Activated T-cell treated with anti-CD3 and anti-CD28 coated beads, Interleukin-2, amount 50 U/mL, for 48 hours (primary cell): ENCODE measurements around the gene FIGNL1.

Source experiments
- DNase-seq, 2 experiments: peaks; one replicate each; pipeline ENCODE4 v3.0.0-alpha.2; 2020

The FIGNL1 gene, protein sequence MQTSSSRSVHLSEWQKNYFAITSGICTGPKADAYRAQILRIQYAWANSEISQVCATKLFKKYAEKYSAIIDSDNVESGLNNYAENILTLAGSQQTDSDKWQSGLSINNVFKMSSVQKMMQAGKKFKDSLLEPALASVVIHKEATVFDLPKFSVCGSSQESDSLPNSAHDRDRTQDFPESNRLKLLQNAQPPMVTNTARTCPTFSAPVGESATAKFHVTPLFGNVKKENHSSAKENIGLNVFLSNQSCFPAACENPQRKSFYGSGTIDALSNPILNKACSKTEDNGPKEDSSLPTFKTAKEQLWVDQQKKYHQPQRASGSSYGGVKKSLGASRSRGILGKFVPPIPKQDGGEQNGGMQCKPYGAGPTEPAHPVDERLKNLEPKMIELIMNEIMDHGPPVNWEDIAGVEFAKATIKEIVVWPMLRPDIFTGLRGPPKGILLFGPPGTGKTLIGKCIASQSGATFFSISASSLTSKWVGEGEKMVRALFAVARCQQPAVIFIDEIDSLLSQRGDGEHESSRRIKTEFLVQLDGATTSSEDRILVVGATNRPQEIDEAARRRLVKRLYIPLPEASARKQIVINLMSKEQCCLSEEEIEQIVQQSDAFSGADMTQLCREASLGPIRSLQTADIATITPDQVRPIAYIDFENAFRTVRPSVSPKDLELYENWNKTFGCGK

DNA sequence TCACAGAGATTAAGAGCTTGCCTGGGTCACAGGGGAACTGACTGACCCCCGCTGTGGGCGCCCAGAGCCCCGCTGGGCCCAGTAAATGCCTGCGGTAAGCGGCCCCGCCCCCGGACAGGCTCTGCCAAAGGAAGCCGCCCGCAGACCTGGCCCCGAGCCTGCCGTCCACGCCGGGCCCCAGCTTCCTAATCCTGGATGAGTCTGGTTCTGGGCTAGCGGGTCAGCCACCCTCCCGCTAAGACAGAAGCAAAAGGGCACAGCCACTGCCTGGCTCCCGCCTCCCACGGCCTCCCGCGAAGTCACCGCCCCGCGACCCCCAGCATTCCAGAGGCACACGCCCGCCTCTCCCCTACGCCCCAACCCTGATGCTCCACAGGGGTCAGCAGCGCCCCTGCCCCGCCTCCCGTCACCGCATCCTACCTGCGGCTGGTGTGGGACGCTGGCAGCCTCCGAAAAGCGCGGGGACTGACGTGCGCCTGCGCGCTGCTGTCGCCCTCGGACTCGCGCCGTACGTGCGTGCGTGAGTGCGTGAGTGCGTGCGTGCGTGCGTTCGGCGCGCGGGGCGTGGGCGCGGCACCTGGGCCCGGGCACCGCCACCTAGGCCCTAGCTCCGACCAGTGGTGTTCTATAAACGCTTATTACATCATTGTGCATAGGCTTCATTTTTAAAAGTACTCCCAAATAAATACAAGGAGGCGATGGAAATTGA lies at the start of gene FIGNL1:
TSS of gene FIGNL1 (minus strand) at position 470 of the 709 bp plus-strand sequence. CDS start 3,063 bp downstream, outside the sequence.
- DNase-seq: peak; percentile 85 to 90

DNA sequence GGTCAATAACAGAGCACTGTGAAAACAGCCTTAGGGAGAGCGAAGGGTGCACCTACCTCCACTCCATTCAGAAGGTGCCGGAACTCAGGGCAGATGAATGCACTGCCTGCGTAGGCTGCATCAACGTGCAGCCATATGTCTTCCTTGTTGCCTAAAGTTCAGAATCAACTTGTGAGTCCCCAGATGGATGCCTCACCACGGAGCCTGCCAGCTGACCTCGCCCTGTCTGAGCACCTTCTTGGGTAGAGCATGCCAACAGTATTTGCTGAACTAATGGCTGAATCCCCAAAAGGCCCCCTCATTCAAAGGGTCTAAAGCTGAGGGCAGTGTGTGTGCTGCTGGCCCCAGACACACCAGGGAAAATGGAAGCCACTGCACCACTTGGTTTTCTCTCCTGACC lies 48.9 kb upstream of the FIGNL1 start:
- no peak for DNase-seq

DNA sequence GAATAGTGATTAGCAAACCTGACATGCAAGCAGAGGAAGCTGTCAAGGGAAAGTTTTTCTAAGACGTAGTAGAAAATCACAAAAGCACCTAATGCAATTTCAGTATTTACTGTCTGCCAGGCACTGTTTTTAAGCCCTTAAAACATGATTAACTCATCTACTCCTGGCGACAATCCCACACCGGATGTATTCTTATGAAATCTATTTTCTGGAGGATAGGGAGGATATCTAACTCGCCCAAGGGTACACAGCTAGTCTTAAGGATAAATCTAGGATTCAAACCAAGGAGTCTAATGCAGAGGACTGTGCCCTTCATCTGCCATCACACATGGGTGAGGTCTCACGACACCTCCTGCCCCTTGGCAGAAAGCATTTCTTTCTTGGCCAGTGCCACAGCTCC lies 47.8 kb upstream of the FIGNL1 start:
- no peak for DNase-seq

DNA sequence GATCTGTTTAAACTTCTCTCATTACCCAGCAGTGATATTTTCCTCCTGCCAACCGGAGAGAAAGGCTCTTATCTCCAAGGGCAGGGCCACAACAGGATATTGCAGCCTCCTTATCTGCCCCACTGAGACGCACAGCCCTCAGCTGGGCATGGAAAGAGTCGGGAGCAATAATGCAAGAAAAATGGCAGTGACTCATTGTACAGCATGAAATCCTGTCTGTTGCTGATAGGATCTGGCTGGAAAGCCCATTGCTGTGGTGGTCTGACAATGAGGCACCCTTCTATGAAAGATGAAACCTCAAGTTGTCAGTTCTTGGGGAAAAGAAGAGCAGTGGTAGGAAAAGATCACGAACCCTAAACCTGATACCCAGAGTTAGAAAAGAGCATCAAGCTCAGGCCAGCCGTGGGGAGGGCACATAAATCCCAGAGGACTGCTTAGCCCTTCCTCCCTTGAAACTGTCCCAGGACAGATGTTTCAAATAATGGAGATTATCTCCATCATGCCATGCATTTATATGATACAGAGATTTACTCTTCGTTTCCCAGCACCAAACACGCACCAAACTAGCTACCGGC lies 47.0 kb upstream of the FIGNL1 start:
- DNase-seq: no peak

DNA sequence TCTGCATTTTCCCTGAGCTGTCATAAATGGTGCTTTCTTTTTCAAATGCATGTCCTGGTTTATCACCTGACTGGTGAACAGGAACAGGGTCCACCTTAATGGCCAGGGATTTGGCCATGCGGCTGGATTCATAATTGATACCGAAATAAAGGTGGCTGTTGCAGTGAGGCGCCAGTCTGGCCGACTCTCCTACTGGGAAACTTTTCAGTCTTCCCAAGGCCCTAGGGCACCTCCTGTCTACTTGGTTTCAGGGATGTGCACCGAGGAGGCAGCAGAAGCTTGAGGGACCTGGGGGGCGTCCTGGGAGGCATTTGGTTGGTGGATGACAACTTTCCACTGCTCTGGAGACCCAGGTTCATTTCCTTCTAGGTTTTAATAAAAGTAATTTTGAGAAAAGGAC lies 46.4 kb upstream of the FIGNL1 start:
- DNase-seq: no peak

DNA sequence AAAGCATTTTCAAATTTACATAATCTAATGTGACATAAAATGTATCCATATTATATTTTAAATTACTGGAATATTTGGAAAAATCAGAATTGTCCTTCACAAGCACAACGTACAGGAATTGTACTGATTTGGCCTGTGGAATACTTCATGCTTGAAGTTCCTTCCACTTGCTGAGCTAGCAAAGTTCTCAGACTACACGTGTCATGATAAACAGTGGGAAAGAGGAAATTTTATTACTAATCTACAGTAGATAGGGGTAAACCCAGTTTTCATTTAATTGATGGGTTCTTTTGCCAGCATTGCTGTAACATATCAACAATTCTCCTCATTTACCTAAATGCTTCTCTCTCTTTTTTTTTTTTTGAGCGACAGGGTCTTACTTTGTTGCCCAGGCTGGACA lies 45.6 kb upstream of the FIGNL1 start:
- DNase-seq: no peak

DNA sequence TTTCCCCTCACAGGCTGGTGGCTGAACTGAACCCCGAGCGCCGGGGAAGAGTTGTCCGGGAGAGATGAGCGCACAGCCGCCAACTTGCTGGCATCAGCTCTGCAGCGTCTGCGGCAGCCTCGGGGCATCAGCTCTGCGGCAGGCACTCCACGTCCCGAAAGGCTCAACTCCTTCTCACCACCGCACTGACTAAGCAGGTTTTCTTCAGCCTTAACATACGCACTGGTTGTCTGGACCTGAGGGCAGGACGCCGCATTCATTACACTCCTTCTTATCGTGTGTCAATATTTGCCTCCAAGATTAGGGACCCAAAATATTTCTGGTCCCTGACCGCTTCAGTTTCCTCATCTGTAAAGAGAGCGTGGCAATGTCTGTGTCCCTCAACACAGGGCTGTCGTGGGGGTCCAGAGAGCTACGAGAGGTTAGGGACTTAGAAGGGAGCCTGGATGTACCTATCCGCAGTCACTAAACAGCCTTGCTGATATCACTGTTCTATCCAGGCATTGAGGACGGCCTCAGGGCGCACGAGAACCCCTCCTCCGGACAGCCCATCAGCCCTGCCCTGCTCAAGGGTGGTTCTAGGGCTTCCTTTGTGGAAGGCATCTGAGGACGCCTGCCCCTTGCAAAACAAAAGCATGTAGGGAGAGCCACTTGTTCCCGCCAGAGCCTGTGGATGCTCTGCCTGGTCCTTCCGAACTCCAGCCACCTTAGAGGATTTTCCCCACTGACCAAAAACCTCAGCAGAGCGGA lies 42.8 kb upstream of the FIGNL1 start:
- DNase-seq: no peak

DNA sequence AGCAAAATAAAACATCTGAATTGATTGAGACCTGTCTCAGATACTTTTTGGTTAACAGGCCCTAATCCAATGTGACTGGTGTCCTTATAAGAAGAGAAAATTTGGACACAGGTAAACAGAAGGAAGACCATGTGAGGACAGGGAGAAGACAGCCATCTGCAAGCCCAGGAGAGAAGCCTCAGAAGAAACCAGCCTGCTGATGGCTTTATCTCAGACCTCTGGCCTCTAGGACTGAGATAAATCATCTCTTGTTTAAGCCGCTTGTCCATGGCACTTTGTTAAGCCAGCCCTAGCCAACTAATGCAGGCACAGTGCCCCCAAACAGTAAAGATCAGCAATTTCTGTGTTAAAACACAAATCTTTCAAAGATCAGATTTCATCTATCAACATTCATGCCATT lies 41.8 kb upstream of the FIGNL1 start:
- no peak for DNase-seq

DNA sequence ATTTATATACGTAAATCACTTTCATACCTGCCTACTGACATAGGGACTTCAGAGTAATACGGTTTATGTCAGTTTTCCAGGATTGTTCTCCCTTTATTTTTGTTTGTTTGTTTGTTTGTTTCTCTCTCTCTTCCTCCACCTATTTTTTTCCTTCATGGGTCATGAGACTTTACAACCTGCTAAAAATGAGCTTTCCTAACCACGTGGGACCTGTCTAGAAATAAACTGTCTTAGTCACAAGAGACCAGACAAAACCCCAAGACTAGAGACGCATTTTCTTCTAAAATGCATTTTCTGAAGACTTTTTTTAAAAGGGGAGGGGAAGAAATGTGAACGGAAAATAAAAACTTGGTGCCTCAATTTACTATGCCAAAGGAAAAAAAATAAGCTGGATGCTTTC lies 41.1 kb upstream of the FIGNL1 start:
- DNase-seq: no peak

DNA sequence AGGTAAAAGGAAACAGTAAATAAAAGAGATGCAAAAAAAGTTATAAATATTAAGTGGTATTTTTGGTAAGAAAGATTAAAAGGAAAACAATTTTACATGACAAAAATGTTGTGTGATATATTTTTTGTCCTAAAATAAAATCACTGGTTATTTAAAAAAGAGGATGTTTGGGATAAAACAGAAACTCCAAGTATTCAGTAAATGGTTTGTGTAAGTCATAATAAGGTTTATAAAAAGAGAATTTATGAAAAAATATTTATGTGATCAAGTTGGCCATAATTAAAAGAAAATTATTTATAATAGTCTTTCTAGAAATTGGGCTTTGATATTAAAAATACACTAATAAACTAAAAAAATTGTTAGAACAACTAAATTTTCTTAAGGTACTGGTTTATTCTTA lies 38.2 kb upstream of the FIGNL1 start:
- DNase-seq: no peak

DNA sequence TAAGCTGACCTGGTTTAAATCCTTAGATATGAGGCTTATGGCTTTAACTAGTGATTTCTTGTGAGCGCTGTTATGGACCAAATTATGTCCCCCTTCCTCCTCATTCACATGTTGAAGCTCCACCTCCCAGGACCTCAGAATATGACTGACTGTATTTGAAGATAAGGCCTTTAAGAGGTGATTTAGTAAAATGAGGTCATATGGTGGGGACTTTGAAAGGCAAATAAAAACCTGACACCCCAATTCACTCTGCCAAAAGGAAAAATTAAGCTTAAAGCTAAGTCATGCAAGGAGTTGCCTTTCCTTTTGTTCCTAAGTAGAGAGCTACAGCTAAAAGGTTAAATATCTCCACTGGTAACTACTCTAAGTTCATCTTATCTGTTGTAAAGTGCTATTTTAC lies 36.4 kb upstream of the FIGNL1 start:
- DNase-seq: no peak

DNA sequence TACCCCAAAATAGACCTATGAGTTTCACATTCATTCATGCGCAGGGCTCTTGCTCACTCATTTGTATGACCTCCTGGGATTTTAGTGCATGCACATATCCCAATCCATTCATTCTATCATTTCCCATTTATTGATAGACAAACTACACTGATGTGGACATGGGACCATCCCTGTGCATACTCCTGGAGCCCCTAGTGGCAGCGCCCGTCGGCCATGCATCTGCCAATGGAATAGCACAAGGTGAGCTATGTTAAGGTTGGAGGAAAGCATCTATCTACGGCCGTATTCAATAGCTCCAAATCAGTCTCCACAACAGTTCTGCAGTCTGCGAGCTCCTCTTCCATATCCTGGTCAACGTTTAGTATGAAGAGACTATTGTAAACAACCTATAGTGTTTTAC lies 31.7 kb upstream of the FIGNL1 start:
- no peak for DNase-seq

DNA sequence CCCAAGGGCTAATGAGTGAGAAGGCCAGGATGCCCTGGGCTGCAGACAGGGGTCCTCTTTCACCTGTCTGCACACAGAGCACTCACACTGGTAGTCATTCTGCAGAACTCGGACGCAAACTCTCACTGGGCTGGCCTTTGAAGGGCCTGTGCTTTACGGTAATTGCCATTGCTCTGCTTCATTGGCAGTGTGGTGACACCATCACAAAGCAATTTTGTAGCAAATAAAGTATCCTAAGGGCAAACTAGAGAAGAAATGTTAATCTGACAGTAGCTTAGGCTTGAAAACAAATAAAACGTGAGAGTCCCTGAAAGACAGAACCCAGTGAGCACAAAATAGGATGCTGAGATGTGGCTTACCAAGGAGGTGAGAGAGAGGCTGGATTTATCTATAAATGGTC lies 30.6 kb upstream of the FIGNL1 start:
- no peak for DNase-seq

DNA sequence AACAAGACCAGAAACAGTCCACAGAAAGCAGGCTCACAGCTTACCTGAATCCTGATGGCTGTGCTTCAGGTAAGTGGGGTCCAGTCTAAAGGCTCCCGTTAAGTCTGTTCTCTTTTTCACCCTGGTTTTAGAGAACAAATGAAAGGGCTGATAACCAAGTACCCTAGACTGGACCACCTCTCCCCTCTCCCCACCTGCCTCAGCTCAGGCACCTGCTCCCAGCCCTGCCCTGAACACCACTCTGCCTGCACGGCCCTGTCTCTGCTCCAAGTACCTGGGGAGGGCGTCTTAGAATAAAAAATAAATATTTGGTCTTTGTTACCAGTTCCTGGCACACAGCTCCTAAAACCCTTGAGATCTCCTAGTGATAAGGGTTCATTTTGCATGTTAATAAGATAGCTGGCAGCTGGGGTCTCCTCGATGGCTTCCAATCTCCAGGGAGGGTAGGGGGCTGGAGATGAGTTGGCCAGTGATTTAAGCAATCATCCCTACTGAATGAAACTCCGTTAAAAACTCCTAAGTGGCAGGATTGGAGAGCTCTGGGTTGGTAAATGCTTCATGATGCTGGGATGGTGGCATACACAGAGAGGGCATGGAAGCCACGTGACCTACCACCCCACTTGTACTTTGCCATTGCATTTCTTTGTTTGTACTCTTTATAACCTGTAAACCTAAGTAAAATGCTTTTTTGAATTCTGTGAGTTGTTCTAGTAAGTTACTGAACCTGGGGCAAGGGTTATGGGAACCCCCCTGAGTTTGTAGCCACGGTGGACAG lies 29.8 kb upstream of the FIGNL1 start:
- no peak for DNase-seq

DNA sequence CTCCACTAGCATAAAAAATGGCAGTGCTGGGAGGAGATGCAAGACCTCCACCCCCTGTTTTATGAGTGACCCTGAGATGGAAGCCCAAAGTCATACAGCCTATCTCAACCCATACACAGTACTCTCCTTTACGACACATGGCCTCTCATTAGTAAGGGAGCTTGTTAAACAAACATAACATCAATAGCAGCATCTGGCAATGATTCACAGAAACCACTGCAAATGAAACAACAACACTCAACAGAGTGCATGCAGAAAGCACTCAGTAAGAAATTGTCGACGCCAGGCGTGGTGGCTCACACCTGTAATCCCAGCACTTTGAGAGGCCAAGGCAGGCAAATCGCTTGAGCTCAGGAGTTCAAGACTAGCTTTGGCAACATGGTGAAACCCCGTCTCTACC lies 27.5 kb upstream of the FIGNL1 start:
- no peak for DNase-seq

DNA sequence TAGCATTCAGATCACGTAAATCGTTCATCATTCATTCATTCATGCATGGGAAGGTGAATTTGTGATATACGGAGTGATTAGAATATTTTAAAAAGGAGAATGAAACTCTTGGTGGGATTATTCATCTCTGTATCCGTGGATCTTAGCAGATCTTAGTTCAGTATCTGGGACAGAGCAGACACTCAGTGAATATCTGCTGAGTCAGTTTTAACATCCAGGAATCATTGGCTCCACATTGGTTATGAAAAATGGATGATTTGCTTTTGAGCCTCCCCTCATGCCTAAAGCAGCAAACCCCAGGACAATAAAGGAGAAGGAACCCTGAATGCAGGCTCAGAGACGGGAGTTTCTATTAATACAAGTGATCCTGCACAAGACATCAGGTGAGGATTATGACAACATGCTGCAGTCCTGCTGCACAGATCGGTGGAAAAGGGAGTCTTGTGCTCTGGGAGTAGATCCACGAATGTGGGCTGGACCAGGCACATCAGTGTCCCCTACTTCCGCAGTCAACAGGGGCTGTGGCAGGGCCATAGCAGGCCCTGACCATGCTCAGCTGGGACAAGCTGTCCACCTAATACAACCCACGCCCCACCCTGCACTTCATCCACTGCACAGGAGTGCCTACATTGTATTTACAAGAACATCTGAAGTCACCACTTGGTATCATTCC lies 26.9 kb upstream of the FIGNL1 start:
- no peak for DNase-seq

DNA sequence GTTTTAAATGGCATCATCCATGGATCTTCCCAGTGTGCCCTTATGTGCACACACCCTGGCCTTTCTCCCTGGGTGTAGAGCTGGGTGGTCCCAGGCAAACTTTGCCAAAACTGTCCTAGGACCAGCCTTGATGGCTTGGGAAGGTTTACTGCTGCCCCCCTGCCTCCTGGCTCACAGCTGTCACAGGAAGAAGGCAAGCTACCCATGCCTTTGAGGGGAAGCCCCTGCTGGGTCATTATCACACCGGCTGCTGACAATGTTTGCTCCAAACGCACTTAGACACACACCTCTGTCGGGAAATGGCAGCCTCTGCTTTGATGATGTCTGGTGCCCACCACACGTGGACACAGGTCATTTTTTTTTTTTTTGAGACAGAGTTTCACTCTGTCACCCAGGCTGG lies 25.2 kb upstream of the FIGNL1 start:
- no peak for DNase-seq

DNA sequence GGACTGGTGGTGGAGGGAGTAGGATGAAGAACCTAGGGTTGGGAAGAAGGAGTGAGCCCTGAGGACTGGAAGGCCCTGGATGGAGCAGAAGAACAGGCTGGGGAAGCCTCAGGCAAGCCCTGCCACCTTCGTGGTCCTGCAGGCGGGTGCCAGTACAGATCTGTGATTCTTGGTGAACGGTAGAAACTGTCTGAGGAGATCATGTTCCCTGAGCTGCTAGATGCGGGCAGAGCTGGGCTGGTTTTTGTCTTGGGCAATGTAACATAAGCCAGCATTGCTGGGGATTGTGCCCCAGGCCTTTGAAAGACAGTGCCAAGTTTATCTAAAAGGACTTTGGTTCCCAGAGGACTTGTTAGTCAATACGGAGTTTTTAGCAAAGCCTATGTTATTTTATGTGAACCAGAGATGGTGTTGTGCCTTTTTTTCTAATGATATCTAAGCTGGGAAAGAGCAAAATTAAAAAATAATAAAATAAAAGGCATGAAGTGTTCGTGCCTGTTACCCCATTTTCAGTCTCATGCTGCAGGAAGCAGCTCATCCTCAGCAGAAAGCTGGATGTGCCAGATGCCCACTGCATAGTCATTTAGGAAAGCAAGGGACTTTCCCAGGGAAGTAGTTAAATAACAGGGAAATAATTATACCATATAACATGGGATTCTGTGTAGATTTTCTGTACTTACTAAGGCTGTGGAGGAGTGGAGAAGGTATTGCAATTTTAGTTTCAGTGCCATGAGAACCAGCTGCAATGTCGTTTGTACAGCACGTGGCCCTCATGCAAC lies 24.4 kb upstream of the FIGNL1 start:
- DNase-seq: no peak

DNA sequence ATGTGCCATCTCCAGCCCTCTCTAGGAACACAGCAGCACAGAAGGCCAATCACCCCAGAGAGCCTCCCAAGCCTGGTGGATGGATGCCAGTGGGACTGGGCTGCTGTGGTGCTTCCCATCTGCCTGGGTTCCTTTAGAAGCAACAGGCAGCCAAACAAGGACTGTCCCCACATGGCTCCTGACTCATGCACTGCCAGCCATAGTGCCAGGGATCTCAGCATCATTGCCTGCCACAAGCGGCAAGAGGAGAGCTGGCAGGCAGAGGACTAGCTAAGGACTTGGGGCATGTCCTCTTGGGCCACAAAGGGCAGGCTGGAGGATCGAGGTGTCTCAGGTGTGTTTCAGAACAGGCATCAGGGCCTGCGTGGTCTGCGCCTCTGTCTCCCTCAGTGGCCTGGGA lies 23.4 kb upstream of the FIGNL1 start:
- no peak for DNase-seq

DNA sequence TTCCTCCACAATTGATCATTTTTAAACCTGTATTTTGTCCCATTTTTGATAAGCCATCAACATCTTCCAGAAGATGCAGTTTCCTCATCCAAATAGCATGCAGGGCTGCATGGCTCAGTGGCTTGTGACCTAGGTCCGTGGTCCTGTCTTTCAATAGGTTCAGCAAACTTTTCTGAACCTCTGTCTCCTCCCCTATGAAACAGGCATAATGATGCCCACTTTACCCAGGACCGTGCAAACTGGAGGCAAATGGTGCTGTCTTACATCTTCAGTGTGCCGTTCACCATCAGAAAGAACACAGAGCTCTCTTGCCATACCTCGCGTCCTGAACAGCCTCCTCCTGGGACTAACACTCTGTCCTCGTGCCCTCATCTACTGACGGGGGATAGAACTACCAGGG lies 22.3 kb upstream of the FIGNL1 start:
- no peak for DNase-seq

DNA sequence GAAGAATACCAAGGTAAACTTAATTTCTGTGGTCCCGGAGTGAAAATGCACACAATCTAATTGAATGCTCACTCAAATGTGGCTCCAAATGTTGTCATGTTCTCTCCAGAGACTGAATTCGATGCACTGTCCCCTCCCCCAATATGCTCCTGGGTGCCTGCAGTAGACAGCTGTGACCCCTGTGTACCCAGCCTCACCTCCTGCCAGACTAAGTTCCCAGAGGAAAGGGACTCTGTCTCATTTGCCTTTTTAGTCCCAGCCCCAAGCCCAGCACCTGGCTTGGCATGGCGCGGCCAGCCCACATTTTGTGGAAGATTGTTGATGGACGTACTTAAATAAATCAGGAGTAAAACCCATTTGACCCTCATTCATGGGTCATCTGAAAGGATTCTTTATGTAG lies 21.8 kb upstream of the FIGNL1 start:
- DNase-seq: no peak
